Keratinocyte (primary cell): ENCODE results near the gene TRIM59. TPM values are rescaled to one million over a fixed set of nuclear protein-coding genes. Genes with fewer than 3 reads are reported as not detected.

Source experiments
- DNase-seq: peaks from one replicate; pipeline ENCODE4 v3.0.0-alpha.2; 2011; ENCODE audit warnings: low read depth, missing footprints, low spot score
- FAIRE-seq: peaks from 2 replicates; lab custom pipeline; 2011; peaks lifted over from hg19 to GRCh38; lab: Jason Lieb, UNC
- H2AFZ ChIP-seq: 2 replicates; pipeline ENCODE4 v1.6.0; 2012; ENCODE audit warnings: low read length, control low read depth, inconsistent platforms; ENCODE audit not compliant: control insufficient read depth
- H3K27ac ChIP-seq: 2 replicates; pipeline ENCODE4 v1.5.1; 2011; ENCODE audit warnings: low read length; ENCODE audit not compliant: control insufficient read depth, insufficient read depth
- H3K27me3 ChIP-seq: 3 replicates; pipeline ENCODE4 v1.6.0; 2011; ENCODE audit warnings: low read length; ENCODE audit not compliant: control insufficient read depth, insufficient read depth; ENCODE audit errors: extremely low read depth
- H3K36me3 ChIP-seq, 2 experiments: 2 replicates in 1 of 2; 3 replicates in 1 of 2; pipeline ENCODE4 v1.5.1; 2011; ENCODE audit warnings: low read length in 2 of 2, mild to moderate bottlenecking in 1 of 2; ENCODE audit not compliant: control insufficient read depth in 2 of 2, insufficient read depth in 2 of 2; ENCODE audit errors: extremely low read depth in 1 of 2
- H3K4me1 ChIP-seq: 3 replicates; pipeline ENCODE4 v1.5.1; 2011; ENCODE audit warnings: low read length; ENCODE audit not compliant: control insufficient read depth, insufficient read depth; ENCODE audit errors: extremely low read depth
- H3K4me2 ChIP-seq: 3 replicates; pipeline ENCODE4 v1.6.0; 2011; ENCODE audit warnings: low read depth, low read length; ENCODE audit not compliant: control insufficient read depth, insufficient read depth; ENCODE audit errors: extremely low read depth
- H3K4me3 ChIP-seq, 3 experiments: fragments of 200-600 bp in 1 of 3; sonication (generic) in 1 of 3; 2 replicates in 2 of 3; 3 replicates in 1 of 3; pipeline ENCODE4 v1.5.1; 2011 to 2016; ENCODE audit warnings: low read length in 3 of 3, mild to moderate bottlenecking in 3 of 3, control low read depth in 2 of 3, inconsistent platforms in 1 of 3, low read depth in 1 of 3, mixed read lengths in 1 of 3, mixed run types in 1 of 3, moderate library complexity in 1 of 3; ENCODE audit not compliant: control insufficient read depth in 2 of 3, insufficient read depth in 2 of 3; ENCODE audit errors: extremely low read depth in 1 of 3
- H3K79me2 ChIP-seq: 2 replicates; pipeline ENCODE4 v1.6.0; 2012; ENCODE audit warnings: low read length; ENCODE audit not compliant: control insufficient read depth, insufficient read depth
- H3K9ac ChIP-seq: 3 replicates; pipeline ENCODE4 v1.6.0; 2011; ENCODE audit warnings: low read length; ENCODE audit not compliant: control insufficient read depth, insufficient read depth; ENCODE audit errors: extremely low read depth
- H3K9me1 ChIP-seq: 3 replicates; pipeline ENCODE4 v1.6.0; 2011; ENCODE audit warnings: low read length; ENCODE audit not compliant: control insufficient read depth, insufficient read depth; ENCODE audit errors: extremely low read depth
- H3K9me3 ChIP-seq: 2 replicates; pipeline ENCODE4 v1.5.1; 2012; ENCODE audit warnings: low read depth, low read length; ENCODE audit not compliant: control insufficient read depth
- H4K20me1 ChIP-seq: 3 replicates; pipeline ENCODE4 v1.6.0; 2011; ENCODE audit warnings: low read length; ENCODE audit not compliant: control insufficient read depth, insufficient read depth; ENCODE audit errors: extremely low read depth
- EZH2 ChIP-seq: IDR thresholded peaks from one replicate; pipeline ENCODE4 v1.6.1; 2012; ENCODE audit warnings: inconsistent platforms, mild to moderate bottlenecking, low read length, moderate library complexity
- dilution Hi-C: fragments of 300-500 bp; cut with MboI; formaldehyde crosslinking; loops from one replicate; pipeline ENCODE4 v1.7.0; 2020; ENCODE audit warnings: low sequenced_read_pairs; ENCODE audit not compliant: extremely low pct_ligation_motif_present
- polyA plus RNA-seq, 5 experiments: library from polyadenylated mRNA; depleted of rRNA in 3 of 5; stranded (reverse) in 3 of 5; stranded (forward) in 1 of 5; unstranded in 1 of 5; fragments of >200 nt; gene quantifications; 1 replicate in 1 of 5; 2 replicates in 3 of 5; 3 replicates in 1 of 5; pipeline versions ENCODE4 v1.2.1 to v1.2.3, GENCODE V29; 2011 to 2012; ENCODE audit warnings: missing spikeins in 2 of 5, low read depth in 1 of 5, low replicate concordance in 1 of 5
- TF ChIP-seq, protein P1 (sequence below), 3 experiments: IDR thresholded peaks in 1 of 3; conservative IDR thresholded peaks in 1 of 3; optimal IDR thresholded peaks in 1 of 3; 2 replicates in 2 of 3; 3 replicates in 1 of 3; pipeline versions ENCODE3 to v1.5.1; 2011; ENCODE audit warnings: low read length in 3 of 3, mild to moderate bottlenecking in 3 of 3, moderate library complexity in 2 of 3, control low read depth in 1 of 3, inconsistent platforms in 1 of 3; ENCODE audit not compliant: insufficient read depth in 2 of 3; ENCODE audit errors: extremely low read depth in 1 of 3

Gene TRIM59
- polyA plus RNA-seq, 1 donor (not counting 4 experiments of a cell fraction or from before 2014, with no cell fraction given), result 8.0 TPM

- H3K4me3 ChIP-seq, result no peak overlapping the region
- no peaks in the 10 kb centered on the region for H3K9me1 ChIP-seq
- no peak overlapping the region for H3K27ac ChIP-seq
- no peaks in the 10 kb centered on the region for H4K20me1 ChIP-seq
- no peaks in the 10 kb centered on the region for H3K9me3 ChIP-seq
- H3K79me2 ChIP-seq, result no peaks in the 10 kb centered on the region
- no peaks in the 10 kb centered on the region for H3K4me1 ChIP-seq
- TF ChIP-seq, protein P1, sequence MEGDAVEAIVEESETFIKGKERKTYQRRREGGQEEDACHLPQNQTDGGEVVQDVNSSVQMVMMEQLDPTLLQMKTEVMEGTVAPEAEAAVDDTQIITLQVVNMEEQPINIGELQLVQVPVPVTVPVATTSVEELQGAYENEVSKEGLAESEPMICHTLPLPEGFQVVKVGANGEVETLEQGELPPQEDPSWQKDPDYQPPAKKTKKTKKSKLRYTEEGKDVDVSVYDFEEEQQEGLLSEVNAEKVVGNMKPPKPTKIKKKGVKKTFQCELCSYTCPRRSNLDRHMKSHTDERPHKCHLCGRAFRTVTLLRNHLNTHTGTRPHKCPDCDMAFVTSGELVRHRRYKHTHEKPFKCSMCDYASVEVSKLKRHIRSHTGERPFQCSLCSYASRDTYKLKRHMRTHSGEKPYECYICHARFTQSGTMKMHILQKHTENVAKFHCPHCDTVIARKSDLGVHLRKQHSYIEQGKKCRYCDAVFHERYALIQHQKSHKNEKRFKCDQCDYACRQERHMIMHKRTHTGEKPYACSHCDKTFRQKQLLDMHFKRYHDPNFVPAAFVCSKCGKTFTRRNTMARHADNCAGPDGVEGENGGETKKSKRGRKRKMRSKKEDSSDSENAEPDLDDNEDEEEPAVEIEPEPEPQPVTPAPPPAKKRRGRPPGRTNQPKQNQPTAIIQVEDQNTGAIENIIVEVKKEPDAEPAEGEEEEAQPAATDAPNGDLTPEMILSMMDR (optimal IDR thresholded peaks at IDR 0.05 in 1 of 3, IDR thresholded peaks at IDR 0.05 in 1 of 3, conservative IDR thresholded peaks at IDR 0.05 in 1 of 3; ENCODE audit: extremely low read depth in 1 of 3, insufficient read depth in 2 of 3, low read length in 3 of 3), result no peak
- no peak for TF ChIP-seq EZH2
- no peak for DNase-seq
- no peak overlapping the region for H3K9ac ChIP-seq
- dilution Hi-C loops, result no loop called here
- no peak overlapping the region for H2AFZ ChIP-seq
- peaks cover 0 to 1% of the 10 kb centered on the region in 2 experiments for H3K36me3 ChIP-seq
- H3K4me2 ChIP-seq, result no peak overlapping the region
- no peak for FAIRE-seq
- H3K27me3 ChIP-seq, result no peaks in the 10 kb centered on the region
Observed at GRCh38 chr3:160482796-160483195, 33.2 kb upstream of the TRIM59 start.

DNA sequence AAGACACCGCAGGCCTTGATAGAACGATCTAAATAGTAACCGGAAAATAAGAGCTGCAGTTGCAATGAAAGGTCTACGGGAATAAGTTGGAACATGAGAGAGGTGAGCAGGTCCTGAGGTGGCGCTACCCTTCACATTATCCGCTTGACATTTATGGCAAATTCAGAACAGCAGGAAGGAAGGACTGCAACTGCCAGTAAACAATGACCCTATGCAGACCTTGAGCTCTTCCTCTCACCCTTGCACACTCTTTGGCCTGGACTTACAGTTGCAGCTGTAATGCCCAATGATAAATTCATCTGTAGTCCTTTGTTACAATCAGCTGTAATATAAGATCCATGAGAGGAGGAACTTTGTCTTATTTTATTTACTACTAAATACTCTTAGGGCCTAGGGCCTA, 32.3 kb upstream of the TRIM59 start:
- TF ChIP-seq, protein P1 (optimal IDR thresholded peaks at IDR 0.05 in 1 of 3, IDR thresholded peaks at IDR 0.05 in 1 of 3, conservative IDR thresholded peaks at IDR 0.05 in 1 of 3; ENCODE audit: extremely low read depth in 1 of 3, insufficient read depth in 2 of 3, low read length in 3 of 3), result no peak
- TF ChIP-seq EZH2, result no peak
- FAIRE-seq, result no peak
- H3K79me2 ChIP-seq, result no peaks in the 10 kb centered on the region

More for the DNA sequence above, 32.3 kb upstream of the TRIM59 start:
- Histone ChIP-seq H3K9ac (no peak overlapping the region), H3K9me1 (no peaks in the 10 kb centered on the region), H3K27ac (no peak overlapping the region), H4K20me1 (no peaks in the 10 kb centered on the region), H3K4me3 (no peak overlapping the region), H2AFZ (no peak overlapping the region), H3K9me3 (no peaks in the 10 kb centered on the region), H3K4me2 (no peak overlapping the region), H3K27me3 (no peaks in the 10 kb centered on the region), H3K36me3 (peaks cover 0 to 1% of the 10 kb centered on the region in 2 experiments), H3K4me1 (no peaks in the 10 kb centered on the region)
- DNase-seq, result no peak
- dilution Hi-C loops, result no loop called here
